DOHH2 (cell line): Measurements from ENCODE around the gene CENPT.

Experiments
- H3F3A ChIP-seq: fragments of 200-600 bp; sonication (generic), shearing (Covaris generic); 2 replicates; pipeline ENCODE4 v1.6.0; 2016; ENCODE audit warnings: antibody characterized with exemption, mild to moderate bottlenecking; ENCODE audit not compliant: control insufficient read depth, insufficient read depth
- H3K27ac ChIP-seq: fragments of 200-600 bp; sonication (generic); 2 replicates; pipeline ENCODE4 v1.5.1; 2014; ENCODE audit warnings: low read depth, mild to moderate bottlenecking, low read length, moderate library complexity
- H3K27me3 ChIP-seq: fragments of 200-600 bp; sonication (generic); 2 replicates; pipeline ENCODE4 v1.6.1; 2014; ENCODE audit warnings: mild to moderate bottlenecking, low read length, mixed read lengths; ENCODE audit not compliant: control insufficient read depth
- H3K36me3 ChIP-seq: fragments of 200-600 bp; sonication (generic); 2 replicates; pipeline ENCODE4 v1.6.1; 2014; ENCODE audit warnings: mild to moderate bottlenecking, low read length, moderate library complexity, mixed read lengths; ENCODE audit not compliant: control insufficient read depth
- H3K4me1 ChIP-seq: fragments of 200-600 bp; sonication (generic); 2 replicates; pipeline ENCODE4 v1.6.1; 2014; ENCODE audit warnings: mild to moderate bottlenecking, low read length, mixed read lengths; ENCODE audit not compliant: control insufficient read depth
- H3K4me2 ChIP-seq: fragments of 200-600 bp; sonication (generic); 2 replicates; pipeline ENCODE4 v1.6.0; 2014; ENCODE audit warnings: mild to moderate bottlenecking, low read length, moderate library complexity
- H3K4me3 ChIP-seq: fragments of 200-600 bp; sonication (generic); 2 replicates; pipeline ENCODE4 v1.5.1; 2014; ENCODE audit warnings: mild to moderate bottlenecking, low read length, mixed read lengths
- H3K79me2 ChIP-seq: fragments of 200-600 bp; sonication (generic); 2 replicates; pipeline ENCODE4 v1.6.1; 2014; ENCODE audit warnings: mild to moderate bottlenecking, low read length, mixed read lengths; ENCODE audit not compliant: control insufficient read depth
- H3K9me2 ChIP-seq: fragments of 200-600 bp; sonication (generic); replicated peaks from 2 replicates; pipeline ENCODE4 v1.6.1; 2014; ENCODE audit warnings: mild to moderate bottlenecking, low read length, mixed read lengths; ENCODE audit not compliant: control insufficient read depth
- H3K9me3 ChIP-seq: fragments of 200-600 bp; sonication (generic); 2 replicates; pipeline ENCODE4 v1.6.1; 2014; ENCODE audit warnings: antibody characterized with exemption, low read length, mixed read lengths; ENCODE audit not compliant: control insufficient read depth, insufficient read depth
- H4K20me1 ChIP-seq: fragments of 200-600 bp; sonication (generic); 2 replicates; pipeline ENCODE4 v1.6.0; 2014; ENCODE audit warnings: low read depth, mild to moderate bottlenecking, antibody characterized with exemption, low read length, moderate library complexity; ENCODE audit not compliant: control insufficient read depth, insufficient read depth
- EZH2phosphoT487 ChIP-seq: fragments of 200-600 bp; sonication (generic); IDR thresholded peaks from 2 replicates; pipeline ENCODE4 v1.6.1; 2017; ENCODE audit warnings: borderline replicate concordance, mild to moderate bottlenecking, antibody characterized with exemption, low read length, moderate library complexity, mixed read lengths
- TF ChIP-seq, protein P1 (sequence below): fragments of 200-600 bp; sonication (generic); IDR thresholded peaks from one replicate; pipeline ENCODE4 v1.5.1; 2014; ENCODE audit warnings: antibody characterized with exemption, mild to moderate bottlenecking, low read depth, low read length; ENCODE audit not compliant: poor library complexity, severe bottlenecking

CENPT gene

DNA sequence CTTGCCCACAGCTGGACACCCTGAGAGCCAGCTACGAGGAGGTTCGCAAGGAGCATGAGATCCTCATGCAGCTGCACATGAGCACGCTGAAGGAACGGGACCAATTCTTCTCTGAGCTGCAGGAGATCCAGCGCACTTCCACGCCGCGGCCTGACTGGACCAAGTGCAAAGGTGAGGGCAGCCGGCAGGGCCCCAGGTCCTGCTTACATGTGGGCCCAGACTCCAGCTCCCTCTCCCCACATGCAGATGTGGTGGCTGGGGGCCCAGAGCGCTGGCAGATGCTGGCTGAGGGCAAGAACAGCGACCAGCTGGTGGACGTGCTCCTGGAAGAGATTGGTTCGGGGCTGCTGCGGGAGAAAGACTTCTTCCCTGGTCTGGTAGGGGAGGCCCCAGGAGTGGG is 21.6 kb downstream of the CENPT start:
- Histone ChIP-seq H3K4me1 (no peaks in the 10 kb centered on the region), H3K79me2 (no peaks in the 10 kb centered on the region), H3F3A (no peaks in the 10 kb centered on the region), H3K9me3 (no peaks in the 10 kb centered on the region), H3K4me3 (no peak overlapping the region), H3K27ac (no peak overlapping the region), H3K36me3 (peaks cover 21% of the 10 kb centered on the region), H3K4me2 (no peak overlapping the region), H4K20me1 (no peaks in the 10 kb centered on the region), H3K9me2 (no peaks in the 10 kb centered on the region), H3K27me3 (no peaks in the 10 kb centered on the region)
- TF ChIP-seq, protein P1, sequence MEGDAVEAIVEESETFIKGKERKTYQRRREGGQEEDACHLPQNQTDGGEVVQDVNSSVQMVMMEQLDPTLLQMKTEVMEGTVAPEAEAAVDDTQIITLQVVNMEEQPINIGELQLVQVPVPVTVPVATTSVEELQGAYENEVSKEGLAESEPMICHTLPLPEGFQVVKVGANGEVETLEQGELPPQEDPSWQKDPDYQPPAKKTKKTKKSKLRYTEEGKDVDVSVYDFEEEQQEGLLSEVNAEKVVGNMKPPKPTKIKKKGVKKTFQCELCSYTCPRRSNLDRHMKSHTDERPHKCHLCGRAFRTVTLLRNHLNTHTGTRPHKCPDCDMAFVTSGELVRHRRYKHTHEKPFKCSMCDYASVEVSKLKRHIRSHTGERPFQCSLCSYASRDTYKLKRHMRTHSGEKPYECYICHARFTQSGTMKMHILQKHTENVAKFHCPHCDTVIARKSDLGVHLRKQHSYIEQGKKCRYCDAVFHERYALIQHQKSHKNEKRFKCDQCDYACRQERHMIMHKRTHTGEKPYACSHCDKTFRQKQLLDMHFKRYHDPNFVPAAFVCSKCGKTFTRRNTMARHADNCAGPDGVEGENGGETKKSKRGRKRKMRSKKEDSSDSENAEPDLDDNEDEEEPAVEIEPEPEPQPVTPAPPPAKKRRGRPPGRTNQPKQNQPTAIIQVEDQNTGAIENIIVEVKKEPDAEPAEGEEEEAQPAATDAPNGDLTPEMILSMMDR: no peak
- no peak for TF ChIP-seq EZH2phosphoT487

DNA sequence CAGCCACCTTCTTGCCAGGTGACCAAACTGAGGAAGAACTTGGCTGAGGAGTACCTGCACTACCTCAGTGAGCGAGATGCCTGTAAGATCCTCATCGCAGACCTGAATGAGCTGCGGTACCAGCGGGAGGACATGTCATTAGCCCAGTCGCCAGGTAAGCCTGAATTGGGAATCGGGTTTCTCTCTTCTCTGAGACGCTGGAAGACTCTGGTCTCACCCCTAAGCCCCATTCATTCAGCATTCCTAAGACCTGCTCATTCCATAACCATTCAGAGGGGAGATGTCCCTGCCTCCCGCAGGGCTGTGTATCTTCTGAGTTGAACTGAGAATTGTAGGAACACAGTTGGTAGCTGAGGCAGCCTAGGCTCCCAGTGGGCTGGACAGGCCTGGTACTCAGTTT is 22.4 kb downstream of the CENPT start:
- Histone ChIP-seq H3K27me3 (no peaks in the 10 kb centered on the region), H3K4me1 (no peaks in the 10 kb centered on the region), H3K36me3 (peaks cover 14% of the 10 kb centered on the region; the same call in 1 of the 2 replicates), H3K4me2 (no peak overlapping the region), H4K20me1 (no peaks in the 10 kb centered on the region), H3K79me2 (no peaks in the 10 kb centered on the region), H3F3A (no peaks in the 10 kb centered on the region), H3K27ac (no peak overlapping the region), H3K4me3 (no peak overlapping the region), H3K9me3 (no peaks in the 10 kb centered on the region), H3K9me2 (no peaks in the 10 kb centered on the region)
- no peak for TF ChIP-seq EZH2phosphoT487
- TF ChIP-seq, protein P1: no peak

DNA sequence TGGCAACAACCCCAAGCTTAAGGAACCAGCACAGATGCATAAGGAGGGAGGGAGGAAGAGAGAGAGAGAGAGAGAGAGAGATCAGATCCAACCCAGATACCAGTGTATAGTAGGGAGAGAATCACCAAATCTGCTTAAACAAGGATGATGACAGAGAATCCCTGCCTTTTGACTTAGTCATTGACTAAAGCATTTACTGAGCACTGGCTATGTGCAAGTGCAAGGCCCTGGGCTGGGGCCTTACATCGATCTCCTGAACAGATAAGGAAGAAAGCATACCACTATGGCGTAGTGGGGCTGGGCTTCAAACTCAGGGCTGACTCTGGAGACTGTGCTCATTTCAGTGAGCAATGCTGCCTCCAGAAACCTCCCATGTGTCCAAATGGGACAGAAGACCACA is 25.0 kb downstream of the CENPT start:
- no peaks in the 10 kb centered on the region for H3F3A ChIP-seq
- H3K4me3 ChIP-seq: no peak overlapping the region
- no peak overlapping the region for H3K4me2 ChIP-seq
- H4K20me1 ChIP-seq: no peaks in the 10 kb centered on the region
- H3K9me3 ChIP-seq: no peaks in the 10 kb centered on the region
- TF ChIP-seq EZH2phosphoT487: no peak
- TF ChIP-seq, protein P1: no peak
- no peaks in the 10 kb centered on the region for H3K4me1 ChIP-seq
- H3K9me2 ChIP-seq: no peaks in the 10 kb centered on the region
- H3K79me2 ChIP-seq: no peaks in the 10 kb centered on the region
- H3K36me3 ChIP-seq: no peaks in the 10 kb centered on the region; the same call in 1 of the 2 replicates
- H3K27ac ChIP-seq: no peak overlapping the region
- H3K27me3 ChIP-seq: no peaks in the 10 kb centered on the region
